ENCODE data around the gene SGF29.
"Not testable (repeated sequence)": the region's sequence is repeated elsewhere in the genome, so short reads cannot be mapped to it uniquely, and the experiment has no call there.

SGF29 gene

DNA sequence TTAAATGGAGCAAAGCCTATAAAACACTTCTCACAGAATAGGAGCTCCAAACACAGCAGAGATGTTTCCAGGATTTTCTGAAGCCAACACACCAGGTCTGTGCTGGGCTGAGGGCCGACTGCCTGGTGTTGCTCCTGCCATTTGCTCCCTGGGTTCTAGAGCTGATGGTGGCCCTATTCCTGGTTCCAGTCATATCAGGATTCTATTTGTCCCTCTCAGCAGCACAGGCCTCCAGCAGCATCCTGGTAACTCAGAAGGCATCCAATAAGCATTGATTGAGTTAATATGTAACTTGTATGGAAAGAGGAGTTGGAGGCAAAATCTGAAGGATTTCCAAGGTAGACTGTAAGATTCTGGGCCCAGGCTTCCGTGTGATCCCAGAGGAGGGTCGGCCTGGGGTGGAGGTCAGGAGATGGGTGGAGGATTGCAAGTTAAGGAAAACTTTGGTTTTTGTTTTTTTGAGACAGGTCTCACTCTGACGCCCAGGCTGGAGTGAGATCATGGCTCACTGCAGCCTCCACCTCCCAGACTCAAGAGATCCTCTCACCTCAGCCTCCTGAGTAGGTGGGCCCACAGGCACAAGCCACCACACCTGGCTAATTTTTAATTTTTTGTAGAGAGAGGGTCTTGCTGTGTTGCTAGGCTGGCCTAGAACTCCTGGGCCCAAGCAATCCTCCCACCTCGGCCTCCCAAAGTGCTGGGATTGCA is 20.6 kb upstream of the SGF29 start:
- no peak for DNase-seq (ENCODE audit: low spot score)

GRCh38 chr16:28534542-28535373 is 19.0 kb upstream of the SGF29 start:
- peak; percentile 31 for DNase-seq (ENCODE audit: low spot score)

DNA sequence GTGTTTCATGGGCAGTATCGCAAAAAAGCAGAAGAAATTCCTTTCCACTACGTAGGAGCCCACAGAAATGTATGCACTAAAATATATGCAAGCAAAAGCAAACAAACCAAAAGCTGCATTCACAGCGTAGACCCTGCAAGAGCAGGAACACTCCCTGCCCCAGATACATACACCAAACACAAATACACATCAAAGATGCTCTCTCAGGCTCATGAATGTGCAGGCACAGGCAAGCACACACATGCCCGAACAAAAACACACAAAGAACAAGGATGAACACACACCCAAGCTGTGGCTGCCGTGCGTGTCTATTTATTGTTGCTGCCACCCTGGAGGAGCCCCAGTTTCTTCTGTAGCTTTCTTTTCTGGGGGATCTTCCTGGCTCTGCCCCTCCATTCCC is 16.6 kb upstream of the SGF29 start:
- no peak for DNase-seq (ENCODE audit: low spot score)

DNA sequence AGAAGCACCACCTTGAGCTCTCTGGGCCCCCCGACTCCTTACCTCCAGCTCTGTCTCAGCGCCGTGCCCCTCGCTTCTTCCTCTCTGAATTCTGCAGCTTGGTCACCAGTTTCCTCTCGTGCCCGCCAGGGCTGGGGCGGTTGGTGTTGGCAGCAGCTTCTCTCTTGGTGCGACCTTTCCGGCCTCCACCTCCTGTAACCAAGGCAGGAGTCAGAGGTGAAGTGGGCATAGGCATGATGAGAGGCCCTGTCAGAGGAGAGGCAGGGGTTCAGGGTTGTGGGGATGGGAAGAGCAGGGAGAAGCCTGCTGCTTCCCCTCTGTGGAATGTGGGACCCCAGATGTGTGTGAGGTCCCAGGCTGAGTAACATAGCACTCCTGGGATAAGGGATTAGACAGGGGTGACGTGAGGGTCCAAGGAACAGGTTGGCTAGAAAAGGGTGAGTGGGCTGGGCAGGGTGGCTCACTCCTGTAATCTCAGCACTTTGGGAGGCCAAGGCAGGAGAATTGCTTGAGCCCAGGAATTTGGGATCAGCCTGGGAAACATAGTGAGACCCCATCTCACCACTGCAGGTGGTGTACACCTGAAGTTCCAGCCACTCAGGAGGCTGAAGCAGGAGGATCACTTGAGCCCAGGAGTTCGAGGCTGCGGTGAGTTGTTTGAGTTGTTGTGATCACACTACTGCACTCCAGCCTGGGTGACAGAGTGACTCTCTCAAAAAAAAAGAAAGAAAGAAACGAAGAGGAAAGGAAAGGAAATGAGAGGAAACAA is 15.6 kb upstream of the SGF29 start:
- DNase-seq (ENCODE audit: low spot score) = no peak

GRCh38 chr16:28538733-28539596 is 14.8 kb upstream of the SGF29 start, which contains the start of gene NUPR1:
NUPR1 (minus strand) TSS chr16:28538974; CDS start chr16:28538907, 67 bp downstream.
- DNase-seq (ENCODE audit: low spot score) = peak; percentile 86

DNA sequence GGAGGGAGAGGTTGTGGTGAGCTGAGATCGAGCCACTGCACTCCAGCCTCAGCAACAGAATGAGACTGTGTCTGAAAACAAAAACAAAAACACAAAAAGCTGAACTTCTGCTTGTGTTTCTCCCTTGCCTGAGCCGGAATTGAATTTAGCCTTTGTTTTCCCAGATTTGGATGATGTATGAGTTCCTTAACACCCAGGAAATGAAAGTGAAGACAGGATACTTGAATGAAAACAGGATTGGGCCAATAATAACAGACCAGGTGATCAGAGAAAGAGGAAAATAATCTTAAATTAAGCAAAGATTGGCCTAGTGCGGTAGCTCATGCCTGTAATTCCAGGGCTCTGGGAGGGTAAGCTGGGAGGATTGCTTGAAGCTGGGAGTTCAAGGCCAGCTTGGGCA is 13.4 kb upstream of the SGF29 start:
- no peak for DNase-seq (ENCODE audit: low spot score)

- DNase-seq (ENCODE audit: low spot score) = no peak
These were observed 11.1 kb upstream of the SGF29 start for GRCh38 chr16:28542646-28543045.

DNA sequence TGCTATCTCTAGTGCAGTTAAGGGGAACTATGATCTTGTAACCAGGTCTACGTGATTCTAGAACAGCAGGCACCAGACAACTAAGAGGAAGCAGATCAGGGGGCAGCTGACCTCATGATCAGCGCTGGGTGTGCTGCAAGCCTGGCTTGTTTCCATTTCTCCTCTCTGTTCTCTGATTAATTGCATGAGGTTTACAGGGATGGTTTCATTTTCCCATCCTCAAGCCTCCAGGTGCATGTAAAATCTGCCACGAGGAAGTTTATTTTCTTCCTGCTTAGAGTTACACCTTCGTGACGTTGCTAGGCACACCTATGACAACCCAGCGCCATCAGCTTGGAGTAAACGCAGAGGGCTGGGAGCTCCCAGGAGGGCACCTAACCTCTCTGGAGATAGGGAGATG is 10.6 kb upstream of the SGF29 start:
- peak; percentile 69 for DNase-seq (ENCODE audit: low spot score)

DNA sequence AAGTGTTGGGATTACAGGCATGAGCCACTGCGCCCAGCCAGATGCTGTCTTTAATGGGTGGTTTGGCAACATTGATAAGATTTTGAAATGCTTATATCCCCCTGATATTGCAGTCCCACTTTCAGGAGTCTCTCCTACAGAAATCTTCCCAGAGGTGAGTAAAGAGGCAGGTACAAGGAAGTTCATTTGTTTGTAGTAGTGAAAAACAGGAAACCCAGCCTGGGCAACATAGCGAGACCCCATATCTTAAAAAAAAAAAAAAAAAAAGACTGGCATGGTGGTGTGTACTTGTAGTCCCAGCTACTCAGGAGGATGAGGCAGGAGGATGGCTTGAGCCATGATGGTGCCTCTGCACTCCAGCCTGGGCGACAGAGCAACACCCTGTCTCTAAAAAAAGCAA is 8.7 kb upstream of the SGF29 start:
- no peak for DNase-seq (ENCODE audit: low spot score)

DNA sequence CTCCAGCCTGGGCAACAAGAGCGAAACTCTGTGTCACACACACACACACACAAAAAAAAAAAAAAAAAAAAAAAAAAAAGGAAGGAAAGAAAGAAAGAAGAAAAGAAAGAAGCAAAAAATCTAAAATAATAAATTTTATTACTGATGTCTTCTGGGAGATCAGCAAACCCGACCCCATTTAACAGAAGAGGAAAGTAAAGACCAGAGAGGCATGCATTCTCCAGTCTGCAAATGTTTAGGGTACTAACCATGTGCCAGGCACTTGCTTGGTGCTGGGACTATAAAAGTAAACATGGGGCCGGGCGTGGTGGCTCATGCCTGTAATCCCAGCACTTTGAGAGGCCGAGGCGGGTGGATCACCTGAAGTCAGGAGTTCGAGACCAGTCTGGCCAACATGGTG is 7.8 kb upstream of the SGF29 start:
- DNase-seq (ENCODE audit: low spot score) = not testable (repeated sequence)

DNA sequence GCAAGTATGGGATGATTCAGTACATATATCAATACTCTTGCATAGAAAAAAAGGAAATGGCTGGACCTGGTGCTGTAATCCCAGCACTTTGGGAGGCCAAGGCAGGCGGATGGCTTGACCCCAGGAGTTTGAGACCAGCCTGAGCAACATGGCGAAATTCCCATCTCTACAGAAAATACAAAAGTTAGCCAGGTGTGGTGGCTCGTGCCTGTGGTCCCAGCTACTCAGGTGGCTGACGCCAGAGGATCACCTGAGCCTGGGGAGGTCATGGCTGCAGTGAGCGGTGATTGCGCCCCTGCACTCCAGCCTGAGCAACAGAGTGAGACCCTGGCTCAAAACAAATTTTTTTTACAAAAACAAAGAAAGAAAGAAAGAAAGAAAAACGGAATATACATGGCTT is 7.1 kb upstream of the SGF29 start:
- no peak for DNase-seq (ENCODE audit: low spot score)

DNA sequence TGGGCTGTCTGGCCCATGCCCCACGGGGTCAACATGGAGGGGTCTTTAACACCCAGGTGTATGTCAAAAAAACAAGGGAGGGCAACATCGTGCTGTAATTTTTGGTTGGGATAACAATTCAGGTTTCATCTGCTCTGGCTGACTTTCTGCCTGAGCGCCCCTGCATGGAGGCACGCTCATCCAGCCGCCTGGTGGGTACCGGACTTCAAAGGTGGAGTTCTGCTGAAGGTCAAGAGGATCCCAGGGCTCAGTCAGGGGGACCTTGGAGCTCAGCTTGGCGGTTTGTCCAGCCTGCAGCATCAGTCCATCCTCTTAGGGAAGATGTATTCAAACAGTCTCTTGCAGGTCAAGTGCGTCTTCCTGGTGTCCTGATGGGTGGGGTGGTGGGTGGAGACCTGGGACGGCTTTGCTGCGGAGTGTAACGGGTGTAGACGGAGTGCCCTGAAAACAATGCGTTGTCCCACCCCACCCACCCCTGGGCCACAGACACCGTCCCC is 5.4 kb upstream of the SGF29 start:
- DNase-seq (ENCODE audit: low spot score) = no peak

DNA sequence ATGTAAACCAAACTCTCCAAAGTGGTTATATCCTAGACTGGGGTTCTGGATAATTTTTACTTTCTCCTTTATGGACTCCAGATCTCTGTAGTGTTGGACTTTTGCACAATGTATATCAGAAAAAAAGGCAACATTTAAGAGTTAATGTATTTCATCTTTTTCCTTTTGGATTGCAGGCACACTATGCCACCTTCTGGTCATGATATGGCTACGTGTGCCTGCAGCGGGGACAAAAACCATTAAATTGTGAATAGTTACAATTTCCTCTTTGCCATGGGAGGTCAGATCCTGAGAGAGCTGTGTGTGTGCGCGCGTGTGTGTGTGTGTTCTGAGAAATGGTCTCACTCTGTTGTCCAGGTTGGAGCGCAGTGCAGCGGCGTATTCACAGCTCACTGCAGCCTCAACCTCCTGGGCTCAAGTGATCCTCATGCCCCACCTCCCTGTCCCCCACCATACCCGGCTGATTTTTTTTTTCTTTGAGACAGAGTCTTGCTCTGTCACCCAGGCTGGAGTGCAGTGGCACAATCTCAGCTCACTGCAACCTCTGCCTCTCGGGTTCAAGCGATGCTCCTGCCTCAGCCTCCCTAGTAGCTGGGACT is 4.3 kb upstream of the SGF29 start:
- DNase-seq (ENCODE audit: low spot score) = no peak

GRCh38 chr16:28554634-28555423 is 1.1 kb downstream of the SGF29 start:
- no peak for DNase-seq (ENCODE audit: low spot score)

- DNase-seq (ENCODE audit: low spot score) = no peak
These were observed 1.8 kb downstream of the SGF29 start for GRCh38 chr16:28555561-28555960.

DNA sequence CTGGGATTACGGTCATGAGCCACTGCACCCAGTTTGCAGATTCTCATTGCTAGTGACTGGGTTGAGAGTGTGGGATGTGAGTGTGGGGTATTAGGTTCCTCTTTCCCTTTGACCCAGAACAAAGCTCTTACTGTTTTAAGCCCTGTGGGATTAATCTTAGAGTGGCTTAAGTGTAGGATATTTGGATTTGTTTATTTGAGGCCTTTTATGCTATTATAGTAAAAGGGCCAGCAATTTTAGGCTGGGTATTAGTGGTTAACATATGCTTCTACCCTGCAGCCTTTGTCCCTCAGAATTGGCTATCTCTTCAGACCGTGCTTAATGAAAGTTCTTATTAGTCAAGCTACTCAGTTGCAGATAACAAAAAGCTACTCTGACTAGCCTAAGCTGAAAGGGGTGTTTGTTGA is 3.2 kb downstream of the SGF29 start:
- no peak for DNase-seq (ENCODE audit: low spot score)

DNA sequence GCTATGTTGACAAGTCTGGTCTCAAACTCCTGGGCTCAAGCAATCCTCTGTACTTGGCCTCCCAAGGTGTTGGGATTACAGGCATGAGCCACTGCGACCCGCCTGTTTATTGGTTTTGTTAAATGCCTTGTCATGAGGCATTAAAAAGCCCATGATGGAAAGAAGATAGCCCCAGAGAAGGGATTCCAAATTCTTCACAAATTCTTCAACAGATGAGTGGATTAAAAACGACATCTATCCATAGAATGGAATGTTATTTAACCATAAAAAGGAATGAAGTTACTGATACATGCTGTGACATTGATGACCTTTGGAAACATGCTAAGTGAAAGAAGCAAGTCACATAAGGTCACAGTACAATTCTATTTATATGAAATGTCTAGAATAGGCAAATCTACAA is 4.7 kb downstream of the SGF29 start:
- no peak for DNase-seq (ENCODE audit: low spot score)

- DNase-seq (ENCODE audit: low spot score) = no peak
These were observed 8.0 kb downstream of the SGF29 start for GRCh38 chr16:28561557-28562187.

DNA sequence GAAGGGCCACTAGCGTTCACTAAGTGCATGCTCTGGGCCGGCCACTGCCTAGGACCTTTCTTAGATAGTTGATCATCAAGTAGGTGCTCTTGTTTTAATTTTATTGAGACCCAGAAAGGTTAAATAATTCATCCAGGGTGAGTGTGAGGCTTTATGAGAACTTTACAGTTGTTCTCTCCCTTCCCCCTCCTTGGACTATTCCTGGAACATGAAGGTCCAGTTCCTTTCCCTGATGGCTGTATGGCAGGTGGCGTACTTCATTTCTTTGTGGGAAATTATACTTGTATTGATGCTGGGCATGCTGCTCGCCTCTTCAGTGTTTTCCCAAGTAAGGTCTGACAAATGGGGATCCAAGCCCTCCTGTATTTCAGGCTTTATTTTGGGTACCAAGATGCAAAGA is 8.5 kb downstream of the SGF29 start:
- no peak for DNase-seq (ENCODE audit: low spot score)

DNA sequence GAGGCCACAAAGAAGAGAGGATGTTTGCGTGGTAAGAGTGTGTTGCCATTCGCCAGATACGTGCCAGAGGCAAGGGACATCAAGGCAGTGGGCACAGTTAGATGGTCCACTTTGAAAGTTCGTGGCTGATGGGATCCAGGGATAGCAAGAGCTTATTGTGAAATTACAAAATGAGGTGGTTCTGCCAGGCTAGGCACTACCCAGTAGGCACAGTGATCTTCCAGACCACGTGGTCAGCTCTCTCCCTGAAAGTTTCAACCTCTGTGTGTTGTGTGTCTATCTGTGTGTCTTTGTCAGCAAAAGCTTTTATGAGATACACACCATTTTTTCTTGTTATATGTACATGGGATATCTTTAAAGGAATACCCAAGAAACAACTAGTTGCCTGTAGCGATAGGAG is 9.5 kb downstream of the SGF29 start:
- no peak for DNase-seq (ENCODE audit: low spot score)
